ENCODE results near the gene FHOD3.

GRCh38 chr18:36256094-36256493 lies 41.4 kb upstream of the FHOD3 start:
- no peak for TF ChIP-seq POLR2A (IDR thresholded peaks at IDR 0.05)
- TF ChIP-seq, protein P1, sequence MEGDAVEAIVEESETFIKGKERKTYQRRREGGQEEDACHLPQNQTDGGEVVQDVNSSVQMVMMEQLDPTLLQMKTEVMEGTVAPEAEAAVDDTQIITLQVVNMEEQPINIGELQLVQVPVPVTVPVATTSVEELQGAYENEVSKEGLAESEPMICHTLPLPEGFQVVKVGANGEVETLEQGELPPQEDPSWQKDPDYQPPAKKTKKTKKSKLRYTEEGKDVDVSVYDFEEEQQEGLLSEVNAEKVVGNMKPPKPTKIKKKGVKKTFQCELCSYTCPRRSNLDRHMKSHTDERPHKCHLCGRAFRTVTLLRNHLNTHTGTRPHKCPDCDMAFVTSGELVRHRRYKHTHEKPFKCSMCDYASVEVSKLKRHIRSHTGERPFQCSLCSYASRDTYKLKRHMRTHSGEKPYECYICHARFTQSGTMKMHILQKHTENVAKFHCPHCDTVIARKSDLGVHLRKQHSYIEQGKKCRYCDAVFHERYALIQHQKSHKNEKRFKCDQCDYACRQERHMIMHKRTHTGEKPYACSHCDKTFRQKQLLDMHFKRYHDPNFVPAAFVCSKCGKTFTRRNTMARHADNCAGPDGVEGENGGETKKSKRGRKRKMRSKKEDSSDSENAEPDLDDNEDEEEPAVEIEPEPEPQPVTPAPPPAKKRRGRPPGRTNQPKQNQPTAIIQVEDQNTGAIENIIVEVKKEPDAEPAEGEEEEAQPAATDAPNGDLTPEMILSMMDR (IDR thresholded peaks at IDR 0.05), result no peak
